Stimulated activated naive CD4-positive, alpha-beta T cell treated with Interleukin-2 at 50 U/mL for 16 hours (primary cell): ENCODE data around the gene DRAXIN.

ENCODE experiments used
- DNase-seq: peaks from one replicate; lab custom pipeline; 2025; lab: John Stamatoyannopoulos, UW

Gene DRAXIN

GRCh38 chr1:11690397-11691301 is 861 bp upstream of the DRAXIN start:
- no peak for DNase-seq

- DNase-seq = no peak
Measured at GRCh38 chr1:11691928-11692711, 610 bp downstream of the DRAXIN start.

DNA sequence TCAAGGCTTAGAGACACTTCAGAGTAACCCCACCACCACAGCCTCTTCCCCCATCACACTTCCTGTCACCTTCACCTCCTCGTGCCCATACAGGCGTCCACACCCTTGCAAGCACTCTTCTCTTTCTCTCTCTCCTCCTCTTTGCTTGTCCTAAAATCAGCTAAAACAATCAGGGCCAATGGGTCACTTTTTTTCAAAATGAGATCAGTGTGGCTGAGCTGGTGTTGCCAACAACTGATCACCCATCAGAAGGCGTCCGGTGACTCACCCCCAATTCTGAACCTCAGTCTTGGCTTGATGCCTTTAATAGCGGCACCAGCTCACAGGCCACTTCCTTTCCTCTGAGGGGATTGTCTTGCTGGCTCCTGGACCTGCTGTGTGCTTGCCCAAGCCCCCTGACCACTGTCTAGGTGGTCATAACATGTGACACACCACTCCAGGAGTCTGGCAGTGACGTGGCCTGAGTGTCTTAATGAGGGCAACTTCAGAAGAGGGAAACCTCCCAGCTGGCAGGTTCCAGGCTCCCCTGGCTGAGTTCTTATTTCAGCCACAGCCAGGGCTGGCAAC is 1.6 kb downstream of the DRAXIN start:
- DNase-seq = peak; percentile 30

- no peak for DNase-seq
Measured at GRCh38 chr1:11693917-11694316, 2.4 kb downstream of the DRAXIN start.

GRCh38 chr1:11695861-11696260 is 4.4 kb downstream of the DRAXIN start:
- DNase-seq = no peak

- no peak for DNase-seq
Measured at GRCh38 chr1:11697188-11697892, 5.8 kb downstream of the DRAXIN start.

GRCh38 chr1:11697893-11698210 is 6.3 kb downstream of the DRAXIN start:
- no peak for DNase-seq

GRCh38 chr1:11700601-11701467 is 9.3 kb downstream of the DRAXIN start:
- DNase-seq = no peak

DNA sequence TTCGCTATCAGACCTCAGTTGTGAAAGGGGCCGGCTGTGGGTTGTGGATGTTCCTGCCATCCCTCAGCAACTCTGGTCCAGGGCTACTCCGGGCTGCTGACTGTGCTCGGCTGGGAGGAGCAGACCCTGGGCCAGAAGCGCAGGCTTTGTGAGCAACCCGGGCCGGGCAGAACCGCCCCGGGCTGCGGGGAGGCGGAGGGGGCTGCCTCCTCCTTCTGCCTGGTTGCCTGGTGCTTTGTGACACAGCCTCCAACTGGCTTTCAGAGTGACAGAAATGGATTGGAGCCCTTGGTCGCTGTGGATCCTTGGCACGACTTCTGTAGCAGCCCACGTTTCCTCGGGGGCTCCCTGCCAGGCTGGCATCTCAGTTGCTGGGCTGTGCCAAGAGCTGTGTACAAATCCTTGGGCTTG is 10.0 kb downstream of the DRAXIN start:
- DNase-seq = no peak

- DNase-seq = no peak
Measured at GRCh38 chr1:11701981-11702803, 10.7 kb downstream of the DRAXIN start.

DNA sequence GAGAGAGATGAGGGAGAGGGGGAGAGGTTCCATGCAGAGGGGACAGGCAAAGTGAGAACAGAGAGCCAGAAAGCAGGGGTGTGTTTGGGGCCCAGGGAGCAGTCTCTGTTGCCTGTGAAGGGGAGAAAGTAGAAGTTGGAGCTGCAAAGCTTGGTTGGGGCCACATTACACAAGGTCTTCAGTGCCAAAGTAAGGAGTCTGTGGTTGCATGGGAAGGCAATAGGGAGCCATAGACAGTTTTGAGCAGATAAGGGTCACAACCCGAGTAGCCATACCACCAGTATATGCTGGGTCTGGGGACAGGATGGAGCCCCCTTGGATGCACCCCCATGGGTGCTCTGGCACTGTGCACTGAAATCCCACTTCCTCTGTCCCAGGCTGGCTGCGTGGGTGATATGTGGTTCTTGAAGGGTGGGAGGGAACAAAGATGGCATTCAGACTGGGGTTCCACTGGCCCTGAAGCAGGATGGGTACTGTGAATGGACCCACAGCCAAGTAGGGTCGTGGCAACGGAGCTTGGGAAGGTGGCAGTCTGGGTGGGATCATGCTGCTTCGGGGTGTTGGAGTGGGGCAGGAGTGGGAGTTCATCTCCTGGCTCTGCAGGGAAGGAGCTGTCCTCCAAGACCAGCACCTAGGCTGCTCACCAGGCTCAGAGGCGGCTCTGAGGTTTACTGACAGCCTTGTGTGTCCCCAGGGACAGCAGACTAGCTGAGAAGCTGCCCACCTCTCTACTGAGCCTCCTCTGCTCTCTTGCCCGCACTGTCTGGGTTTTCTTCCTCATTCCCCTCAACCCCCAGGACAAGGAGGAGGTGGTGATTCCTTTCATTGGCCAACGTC is 12.1 kb downstream of the DRAXIN start:
- no peak for DNase-seq

GRCh38 chr1:11704194-11704529 is 12.7 kb downstream of the DRAXIN start:
- no peak for DNase-seq

DNA sequence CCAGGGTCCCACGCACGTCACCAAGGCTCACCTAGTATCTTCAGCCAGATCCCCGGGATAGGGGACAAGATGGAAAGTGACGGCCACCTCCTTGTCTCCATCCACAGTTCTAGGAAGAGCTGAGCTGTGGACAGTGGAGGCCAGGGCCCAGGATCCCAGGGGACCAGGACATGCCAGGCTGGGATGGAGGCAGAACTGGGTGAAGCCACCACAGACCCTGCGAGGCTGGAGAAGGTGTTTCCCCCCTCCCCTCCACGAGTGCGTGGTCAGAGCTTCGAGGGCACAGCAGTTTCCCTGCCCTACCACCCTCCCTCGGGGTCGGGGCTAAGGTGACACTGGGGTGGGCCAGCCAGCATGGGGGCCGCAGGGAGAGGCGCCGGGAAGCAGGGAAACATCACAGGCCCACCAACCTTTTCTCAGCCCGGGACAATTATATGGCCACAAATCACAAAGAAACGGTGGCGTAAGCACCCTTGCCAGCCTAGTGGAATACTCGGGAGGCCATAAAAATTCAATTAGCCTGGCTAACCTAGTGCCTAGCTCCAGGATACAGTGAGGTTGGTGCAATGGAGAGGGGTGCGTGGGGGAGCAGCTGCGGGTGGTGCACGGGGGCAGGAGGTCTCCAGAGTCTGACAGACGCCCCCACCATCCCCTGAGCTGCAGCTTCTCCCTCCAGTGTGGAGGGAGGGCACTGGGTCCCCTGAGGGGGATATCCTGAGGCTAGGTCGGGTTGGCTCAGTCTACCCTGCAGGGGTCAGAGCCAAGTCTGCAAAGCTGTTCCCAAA is 13.4 kb downstream of the DRAXIN start:
- DNase-seq = no peak

DNA sequence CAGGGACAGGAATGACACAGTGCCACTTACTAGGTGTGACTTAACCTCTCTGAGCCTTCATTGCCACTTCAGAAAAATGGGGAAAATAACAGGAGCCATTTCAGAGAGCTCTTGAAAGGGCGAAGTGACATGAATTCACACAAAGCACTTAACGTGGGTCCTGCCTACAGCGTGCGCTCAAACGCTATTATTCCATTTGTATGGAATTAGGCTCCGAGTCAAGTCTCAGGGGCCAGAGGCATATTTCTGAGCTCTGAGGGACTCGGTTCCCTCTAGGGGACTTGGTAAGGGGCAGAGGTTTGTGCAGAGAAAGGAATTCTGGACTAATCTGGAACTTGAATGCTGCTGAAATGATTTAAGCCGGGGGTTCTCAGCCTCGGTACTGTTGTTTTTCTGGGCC is 14.1 kb downstream of the DRAXIN start:
- DNase-seq = no peak

- no peak for DNase-seq
Measured at GRCh38 chr1:11706292-11706691, 14.8 kb downstream of the DRAXIN start.

- no peak for DNase-seq
Measured at GRCh38 chr1:11707621-11708276, 16.2 kb downstream of the DRAXIN start.

DNA sequence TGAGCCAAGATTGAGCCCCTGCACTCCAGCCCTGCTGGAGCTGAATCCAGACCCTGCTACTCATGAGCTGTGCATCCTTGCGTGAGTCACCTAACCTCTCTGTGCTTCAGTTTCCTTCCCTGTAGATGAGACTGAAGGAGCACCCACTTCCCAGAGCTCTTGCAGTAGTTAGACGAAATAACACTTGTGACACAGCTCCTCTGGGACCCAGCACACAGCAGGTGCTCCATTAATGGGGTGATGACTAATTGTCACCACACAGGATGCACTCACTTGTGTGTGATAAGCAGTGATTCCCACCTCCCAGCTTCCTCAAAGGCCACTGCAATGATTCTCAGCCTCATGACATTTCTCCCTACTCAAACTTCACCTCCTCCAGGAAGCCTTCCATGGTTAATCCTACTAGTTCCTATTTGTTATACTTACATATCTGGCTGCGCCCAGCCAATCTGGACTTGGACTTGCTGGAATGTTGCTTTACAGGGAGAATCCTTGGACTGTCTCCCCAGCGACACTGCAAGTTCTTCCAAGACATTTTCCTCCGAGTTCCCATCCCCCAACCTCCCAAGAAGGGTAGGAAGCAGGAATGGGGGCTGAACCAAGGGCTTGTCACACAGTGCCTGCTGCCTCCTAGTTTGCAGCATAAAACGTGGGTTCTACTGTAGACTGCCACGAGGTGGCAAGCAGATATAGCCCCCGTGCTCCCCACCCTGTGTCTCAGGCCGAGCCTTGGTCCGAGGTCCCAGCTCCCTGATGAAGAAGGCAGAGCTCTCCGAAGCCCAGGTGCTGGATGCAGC is 17.2 kb downstream of the DRAXIN start:
- no peak for DNase-seq

DNA sequence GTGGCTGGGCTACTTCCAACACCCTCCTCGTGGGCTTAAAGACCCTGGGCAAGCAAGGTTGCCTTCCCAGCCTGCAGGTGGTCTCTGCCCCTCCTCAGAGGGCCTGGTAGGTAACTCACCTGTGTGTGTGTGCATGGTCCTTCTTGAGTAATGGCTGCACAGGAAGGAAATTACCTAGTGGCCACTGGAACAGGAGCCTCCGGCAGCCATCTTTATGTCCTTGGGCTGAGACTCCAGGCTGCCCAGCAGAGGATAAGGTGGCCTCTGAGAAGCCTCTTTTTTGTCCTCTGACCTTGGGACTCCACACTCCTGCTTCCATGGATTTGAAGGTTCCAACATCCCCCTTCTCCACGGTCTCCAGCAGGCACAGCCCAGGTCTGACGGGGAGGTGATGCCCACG is 20.0 kb downstream of the DRAXIN start:
- no peak for DNase-seq
